Vagina (tissue), 2 donors: Measurements from ENCODE around the gene KIF3B. TPM values are rescaled to one million over a fixed set of nuclear protein-coding genes. Genes with fewer than 3 reads are reported as not detected.
A peak's percentile ranks its signal among the peaks of the same experiment; 100 is the strongest.
"Not testable (repeated sequence)": the region's sequence is repeated elsewhere in the genome, so short reads cannot be mapped to it uniquely, and the experiment has no call there.

Source experiments
- DNase-seq, 2 donors: peaks; one replicate each; pipeline ENCODE4 v3.0.0-alpha.2; 2017; ENCODE audit errors: extremely low spot score in 2 of 2
- H3K27ac ChIP-seq: fragments of 200-600 bp; sonication (generic); one replicate; pipeline ENCODE4 v1.5.1; 2019
- H3K27me3 ChIP-seq: fragments of 200-600 bp; sonication (generic); one replicate; pipeline ENCODE4 v1.5.1; 2019
- H3K36me3 ChIP-seq, 2 donors: fragments of 200-600 bp; sonication (generic); one replicate each; pipeline ENCODE4 v1.5.1; 2017 to 2019
- H3K4me1 ChIP-seq: fragments of 200-600 bp; sonication (generic); one replicate; pipeline ENCODE4 v1.5.1; 2019
- H3K4me3 ChIP-seq, 2 donors: fragments of 200-600 bp; sonication (generic); 1 replicate in 1 of 2; 2 replicates in 1 of 2; pipeline ENCODE4 v1.5.1; 2016 to 2019
- H3K9me3 ChIP-seq: fragments of 200-600 bp; sonication (generic); one replicate; pipeline ENCODE4 v1.5.1; 2019
- POLR2A ChIP-seq, 2 donors: fragments of 450-650 bp; IDR thresholded peaks; one replicate each; pipeline ENCODE4 v1.6.1; 2017; ENCODE audit warnings: antibody characterized with exemption in 2 of 2, mild to moderate bottlenecking in 2 of 2, moderate library complexity in 2 of 2
- POLR2AphosphoS5 ChIP-seq, 2 donors: sonication (generic); formaldehyde crosslinking; IDR thresholded peaks; one replicate each; pipeline ENCODE4 v1.9.0; 2017; ENCODE audit warnings: antibody characterized with exemption in 2 of 2, mild to moderate bottlenecking in 2 of 2, low read depth in 1 of 2; ENCODE audit not compliant: insufficient read depth in 1 of 2
- intact Hi-C: fragments of 100-400 bp; cut with DNase I; formaldehyde crosslinking; loops from one replicate; pipeline ENCODE4 v1.15.1; 2023
- total RNA-seq: library from RNA; depleted of rRNA; stranded (reverse); fragments of >200 nt; gene quantifications from one replicate; pipeline ENCODE4 v1.2.3, GENCODE V29; 2016
- TF ChIP-seq, protein P1 (sequence below), 3 experiments: fragments of 450-650 bp in 2 of 3; fragments of 200-600 bp in 1 of 3; sonication (generic) in 1 of 3; IDR thresholded peaks; one replicate each; pipeline ENCODE4 v1.5.1; 2017 to 2019; ENCODE audit warnings: antibody characterized with exemption in 3 of 3, mild to moderate bottlenecking in 2 of 3, moderate library complexity in 2 of 3

Gene KIF3B
- total RNA-seq, 1 donor from 2014 or later: 16.2 TPM

GRCh38 chr20:32338665-32339064 lies 61.2 kb downstream of the KIF3B start:
- Histone ChIP-seq H3K9me3 (no peaks in the 10 kb centered on the region), H3K27ac (no peak overlapping the region), H3K36me3 (no peaks in the 10 kb centered on the region), H3K4me3 (no peak overlapping the region), H3K4me1 (no peaks in the 10 kb centered on the region), H3K27me3 (no peaks in the 10 kb centered on the region)
- no peak for DNase-seq
- intact Hi-C loops: no loop called here
- TF ChIP-seq POLR2AphosphoS5 (IDR thresholded peaks at IDR 0.05; ENCODE audit: insufficient read depth in 1 of 2, low read depth in 1 of 2): no peak
- no peak for TF ChIP-seq POLR2A (IDR thresholded peaks at IDR 0.05)
- TF ChIP-seq, protein P1, sequence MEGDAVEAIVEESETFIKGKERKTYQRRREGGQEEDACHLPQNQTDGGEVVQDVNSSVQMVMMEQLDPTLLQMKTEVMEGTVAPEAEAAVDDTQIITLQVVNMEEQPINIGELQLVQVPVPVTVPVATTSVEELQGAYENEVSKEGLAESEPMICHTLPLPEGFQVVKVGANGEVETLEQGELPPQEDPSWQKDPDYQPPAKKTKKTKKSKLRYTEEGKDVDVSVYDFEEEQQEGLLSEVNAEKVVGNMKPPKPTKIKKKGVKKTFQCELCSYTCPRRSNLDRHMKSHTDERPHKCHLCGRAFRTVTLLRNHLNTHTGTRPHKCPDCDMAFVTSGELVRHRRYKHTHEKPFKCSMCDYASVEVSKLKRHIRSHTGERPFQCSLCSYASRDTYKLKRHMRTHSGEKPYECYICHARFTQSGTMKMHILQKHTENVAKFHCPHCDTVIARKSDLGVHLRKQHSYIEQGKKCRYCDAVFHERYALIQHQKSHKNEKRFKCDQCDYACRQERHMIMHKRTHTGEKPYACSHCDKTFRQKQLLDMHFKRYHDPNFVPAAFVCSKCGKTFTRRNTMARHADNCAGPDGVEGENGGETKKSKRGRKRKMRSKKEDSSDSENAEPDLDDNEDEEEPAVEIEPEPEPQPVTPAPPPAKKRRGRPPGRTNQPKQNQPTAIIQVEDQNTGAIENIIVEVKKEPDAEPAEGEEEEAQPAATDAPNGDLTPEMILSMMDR (IDR thresholded peaks at IDR 0.05): no peak

DNA sequence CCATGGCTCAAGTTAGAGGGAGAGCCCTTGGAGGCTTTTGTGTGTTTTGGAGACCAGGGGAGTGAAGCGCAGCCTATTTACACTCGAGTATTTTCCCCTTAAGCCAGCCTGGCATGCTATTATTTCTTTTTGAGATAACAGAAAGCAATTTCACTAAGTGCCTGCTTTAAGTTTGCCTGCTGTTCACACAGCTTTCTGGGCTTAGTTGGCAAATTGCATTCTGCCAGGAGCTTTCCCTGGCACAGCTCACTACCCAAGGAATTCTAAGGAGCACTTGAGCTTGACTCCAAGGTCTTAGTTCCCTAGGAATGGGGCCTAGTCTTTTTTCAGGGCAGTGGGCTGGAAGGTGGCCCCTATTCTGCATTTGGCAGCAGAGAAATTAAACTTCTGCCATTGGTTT lies 61.7 kb downstream of the KIF3B start:
- intact Hi-C loops: no loop called here
- Histone ChIP-seq H3K27me3 (no peaks in the 10 kb centered on the region), H3K36me3 (no peaks in the 10 kb centered on the region), H3K27ac (no peak overlapping the region), H3K9me3 (no peaks in the 10 kb centered on the region), H3K4me1 (no peaks in the 10 kb centered on the region), H3K4me3 (no peak overlapping the region)
- TF ChIP-seq, protein P1 (IDR thresholded peaks at IDR 0.05): no peak
- no peak for TF ChIP-seq POLR2A (IDR thresholded peaks at IDR 0.05)
- TF ChIP-seq POLR2AphosphoS5 (IDR thresholded peaks at IDR 0.05; ENCODE audit: insufficient read depth in 1 of 2, low read depth in 1 of 2): no peak
- DNase-seq: no peak

DNA sequence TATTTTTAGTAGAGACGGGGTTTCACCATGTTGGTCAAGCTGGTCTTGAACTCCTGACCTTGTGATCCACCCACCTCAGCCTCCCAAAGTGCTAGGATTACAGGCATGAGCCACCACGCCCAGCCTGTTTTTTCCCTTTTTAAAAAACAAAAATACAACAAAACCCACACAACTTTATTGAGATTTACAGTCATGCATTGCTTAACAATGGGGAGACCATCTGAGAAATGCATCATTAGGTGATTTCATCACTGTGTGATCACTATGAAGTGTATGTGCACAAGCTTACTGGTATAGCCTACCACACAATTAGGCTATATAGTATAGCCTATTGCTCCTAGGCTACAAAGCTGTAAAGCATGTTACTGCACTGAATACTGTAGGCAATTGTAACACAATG lies 63.6 kb downstream of the KIF3B start:
- intact Hi-C loops, H3K27ac ChIP-seq, H3K4me1 ChIP-seq, DNase-seq, H3K4me3 ChIP-seq, H3K27me3 ChIP-seq, H3K36me3 ChIP-seq, H3K9me3 ChIP-seq: not testable (repeated sequence)

DNA sequence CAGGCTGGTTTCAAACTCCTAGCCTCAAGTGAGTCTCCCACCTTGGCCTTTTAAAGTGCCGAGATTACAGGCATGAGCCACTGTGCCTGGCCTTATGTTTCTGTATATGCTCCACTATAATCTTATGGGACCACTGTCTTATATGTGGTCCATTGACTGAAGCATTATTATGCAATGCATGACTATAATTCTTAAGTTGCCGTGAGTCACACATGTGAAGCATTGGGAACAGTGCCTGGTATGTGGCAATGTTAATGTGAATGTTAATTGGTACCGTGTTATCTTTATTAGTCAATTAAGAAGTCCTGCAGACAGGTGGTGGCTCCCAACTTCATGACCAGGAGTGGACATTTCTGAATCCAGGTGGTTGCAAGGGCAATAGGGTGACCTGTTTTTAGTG lies 66.0 kb downstream of the KIF3B start:
- no peaks in the 10 kb centered on the region for H3K36me3 ChIP-seq
- H3K4me3 ChIP-seq: no peak overlapping the region
- H3K27ac ChIP-seq: no peak overlapping the region
- H3K27me3 ChIP-seq: no peaks in the 10 kb centered on the region
- intact Hi-C loops: no loop called here
- no peaks in the 10 kb centered on the region for H3K9me3 ChIP-seq
- DNase-seq: no peak
- no peak for TF ChIP-seq POLR2A (IDR thresholded peaks at IDR 0.05)
- TF ChIP-seq POLR2AphosphoS5 (IDR thresholded peaks at IDR 0.05; ENCODE audit: insufficient read depth in 1 of 2, low read depth in 1 of 2): peak in 1 of 2 donors; percentile 14
- no peaks in the 10 kb centered on the region for H3K4me1 ChIP-seq

GRCh38 chr20:32344835-32345506 lies 67.5 kb downstream of the KIF3B start:
- intact Hi-C loops: no loop called here
- Histone ChIP-seq H3K36me3 (no peaks in the 10 kb centered on the region), H3K27ac (no peak overlapping the region), H3K4me1 (no peaks in the 10 kb centered on the region), H3K9me3 (no peaks in the 10 kb centered on the region), H3K27me3 (no peaks in the 10 kb centered on the region), H3K4me3 (no peak overlapping the region)
- DNase-seq: no peak
- no peak for TF ChIP-seq POLR2A (IDR thresholded peaks at IDR 0.05)
- TF ChIP-seq, protein P1 (IDR thresholded peaks at IDR 0.05): no peak

- Histone ChIP-seq H3K36me3 (no peaks in the 10 kb centered on the region), H3K4me3 (no peak overlapping the region), H3K9me3 (no peaks in the 10 kb centered on the region), H3K4me1 (no peaks in the 10 kb centered on the region), H3K27ac (no peak overlapping the region), H3K27me3 (no peaks in the 10 kb centered on the region)
- intact Hi-C loops: no loop called here
- DNase-seq: no peak
- TF ChIP-seq POLR2A (IDR thresholded peaks at IDR 0.05) (no peak), POLR2AphosphoS5 (IDR thresholded peaks at IDR 0.05; ENCODE audit: insufficient read depth in 1 of 2, low read depth in 1 of 2) (no peak)
- TF ChIP-seq, protein P1 (IDR thresholded peaks at IDR 0.05): no peak
Measured at GRCh38 chr20:32348207-32348606, 70.8 kb downstream of the KIF3B start.
